Retinal pigment epithelial cell (primary cell): Measurements from ENCODE around the gene KIF5C.

Experiments
- DNase-seq: peaks from one replicate; pipeline ENCODE4 v3.0.0-alpha.2; 2010; ENCODE audit warnings: low read depth
- H3K4me3 ChIP-seq: 2 replicates; pipeline ENCODE4 v1.5.1; 2011; ENCODE audit warnings: mild to moderate bottlenecking, low read length, control low read depth, moderate library complexity
- CTCF ChIP-seq: conservative IDR thresholded peaks from 2 replicates; pipeline ENCODE4 v1.5.1; 2011; ENCODE audit warnings: low read depth, low read length, control low read depth, inconsistent platforms

KIF5C gene

GRCh38 chr2:149021761-149022160 lies 146.7 kb downstream of the KIF5C start:
- no peak overlapping the region for H3K4me3 ChIP-seq
- TF ChIP-seq CTCF, result no peak
- no peak for DNase-seq

GRCh38 chr2:149023091-149023490 lies 148.1 kb downstream of the KIF5C start:
- TF ChIP-seq CTCF, result no peak
- DNase-seq, result no peak
- no peak overlapping the region for H3K4me3 ChIP-seq

GRCh38 chr2:149027590-149028250 lies 152.7 kb downstream of the KIF5C start:
- DNase-seq, result no peak
- no peak overlapping the region for H3K4me3 ChIP-seq
- TF ChIP-seq CTCF, result no peak

- no peak for DNase-seq
- TF ChIP-seq CTCF, result no peak
Measured at GRCh38 chr2:149028377-149028776, 153.3 kb downstream of the KIF5C start.

GRCh38 chr2:149028891-149029290 lies 153.9 kb downstream of the KIF5C start:
- DNase-seq, result no peak
- H3K4me3 ChIP-seq, result no peak overlapping the region
- TF ChIP-seq CTCF, result no peak

More at GRCh38 chr2:149028377-149028776, 153.3 kb downstream of the KIF5C start:
- no peak overlapping the region for H3K4me3 ChIP-seq

- TF ChIP-seq CTCF, result no peak
- no peak overlapping the region for H3K4me3 ChIP-seq
- DNase-seq, result no peak
Measured at GRCh38 chr2:149029307-149029965, 154.4 kb downstream of the KIF5C start.

- TF ChIP-seq CTCF, result no peak
- no peak overlapping the region for H3K4me3 ChIP-seq
- DNase-seq, result no peak
Measured at GRCh38 chr2:149031396-149031795, 156.4 kb downstream of the KIF5C start.
